Upper lobe of right lung (tissue), 1 donor: ENCODE results near the gene ACOT7. TPM values are rescaled to one million over a fixed set of nuclear protein-coding genes. Genes with fewer than 3 reads are reported as not detected.

ENCODE experiments used
- ATAC-seq: fragments of 200-7000 bp; cut with Tn5 transposase; one replicate; pipeline ENCODE4 v1.9.1; 2020; ENCODE audit warnings: mild to moderate bottlenecking, moderate library complexity
- DNase-seq: peaks from one replicate; pipeline ENCODE4 v3.0.0-alpha.2; 2020
- H3K27ac ChIP-seq: fragments of 200-600 bp; one replicate; pipeline ENCODE4 v1.8.0; 2022
- H3K27me3 ChIP-seq: fragments of 200-600 bp; one replicate; pipeline ENCODE4 v1.8.0; 2022; ENCODE audit warnings: mild to moderate bottlenecking
- H3K36me3 ChIP-seq: fragments of 200-600 bp; one replicate; pipeline ENCODE4 v1.8.0; 2022
- H3K4me1 ChIP-seq: fragments of 200-600 bp; one replicate; pipeline ENCODE4 v1.8.0; 2022
- H3K4me3 ChIP-seq: fragments of 200-600 bp; one replicate; pipeline ENCODE4 v1.8.0; 2022; ENCODE audit warnings: mild to moderate bottlenecking
- H3K9me3 ChIP-seq: fragments of 200-600 bp; one replicate; pipeline ENCODE4 v1.8.0; 2022
- intact Hi-C: fragments of 100-400 bp; cut with DNase I; formaldehyde crosslinking; loops from one replicate; pipeline ENCODE4 v1.11.0; 2022
- total RNA-seq: library from RNA; stranded (reverse); fragmentation: NEBNext Ultra II Directional; extraction: Animal tissue kit (Norgen Biotek cat#: 25700); gene quantifications from one replicate; pipeline ENCODE4 v1.2.1, GENCODE V29; 2021
- TF ChIP-seq, protein P1 (sequence below): fragments of 200-600 bp; IDR thresholded peaks from one replicate; pipeline ENCODE4 v1.8.0; 2022; ENCODE audit warnings: antibody characterized with exemption
- donor health status: DM: no; HTN: yes; CAD: no; lungs with severe emphysema.

ACOT7 gene
- total RNA-seq, 1 donor from 2014 or later = 22.8 TPM

- Histone ChIP-seq H3K9me3 (no peaks in the 10 kb centered on the region), H3K27ac (no peak overlapping the region), H3K4me3 (no peak overlapping the region), H3K27me3 (peaks cover 45% of the 10 kb centered on the region), H3K4me1 (peaks cover 19% of the 10 kb centered on the region), H3K36me3 (no peaks in the 10 kb centered on the region)
- DNase-seq = no peak
- intact Hi-C loops = loop anchor here (10.0 kb wide), 2 partner anchors 95 to 155 kb away; no protein-coding TSS in a partner anchor
- no peak for ATAC-seq
- TF ChIP-seq, protein P1, sequence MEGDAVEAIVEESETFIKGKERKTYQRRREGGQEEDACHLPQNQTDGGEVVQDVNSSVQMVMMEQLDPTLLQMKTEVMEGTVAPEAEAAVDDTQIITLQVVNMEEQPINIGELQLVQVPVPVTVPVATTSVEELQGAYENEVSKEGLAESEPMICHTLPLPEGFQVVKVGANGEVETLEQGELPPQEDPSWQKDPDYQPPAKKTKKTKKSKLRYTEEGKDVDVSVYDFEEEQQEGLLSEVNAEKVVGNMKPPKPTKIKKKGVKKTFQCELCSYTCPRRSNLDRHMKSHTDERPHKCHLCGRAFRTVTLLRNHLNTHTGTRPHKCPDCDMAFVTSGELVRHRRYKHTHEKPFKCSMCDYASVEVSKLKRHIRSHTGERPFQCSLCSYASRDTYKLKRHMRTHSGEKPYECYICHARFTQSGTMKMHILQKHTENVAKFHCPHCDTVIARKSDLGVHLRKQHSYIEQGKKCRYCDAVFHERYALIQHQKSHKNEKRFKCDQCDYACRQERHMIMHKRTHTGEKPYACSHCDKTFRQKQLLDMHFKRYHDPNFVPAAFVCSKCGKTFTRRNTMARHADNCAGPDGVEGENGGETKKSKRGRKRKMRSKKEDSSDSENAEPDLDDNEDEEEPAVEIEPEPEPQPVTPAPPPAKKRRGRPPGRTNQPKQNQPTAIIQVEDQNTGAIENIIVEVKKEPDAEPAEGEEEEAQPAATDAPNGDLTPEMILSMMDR = no peak
Measured at GRCh38 chr1:6249739-6250689, 143.6 kb downstream of the ACOT7 start.

DNA sequence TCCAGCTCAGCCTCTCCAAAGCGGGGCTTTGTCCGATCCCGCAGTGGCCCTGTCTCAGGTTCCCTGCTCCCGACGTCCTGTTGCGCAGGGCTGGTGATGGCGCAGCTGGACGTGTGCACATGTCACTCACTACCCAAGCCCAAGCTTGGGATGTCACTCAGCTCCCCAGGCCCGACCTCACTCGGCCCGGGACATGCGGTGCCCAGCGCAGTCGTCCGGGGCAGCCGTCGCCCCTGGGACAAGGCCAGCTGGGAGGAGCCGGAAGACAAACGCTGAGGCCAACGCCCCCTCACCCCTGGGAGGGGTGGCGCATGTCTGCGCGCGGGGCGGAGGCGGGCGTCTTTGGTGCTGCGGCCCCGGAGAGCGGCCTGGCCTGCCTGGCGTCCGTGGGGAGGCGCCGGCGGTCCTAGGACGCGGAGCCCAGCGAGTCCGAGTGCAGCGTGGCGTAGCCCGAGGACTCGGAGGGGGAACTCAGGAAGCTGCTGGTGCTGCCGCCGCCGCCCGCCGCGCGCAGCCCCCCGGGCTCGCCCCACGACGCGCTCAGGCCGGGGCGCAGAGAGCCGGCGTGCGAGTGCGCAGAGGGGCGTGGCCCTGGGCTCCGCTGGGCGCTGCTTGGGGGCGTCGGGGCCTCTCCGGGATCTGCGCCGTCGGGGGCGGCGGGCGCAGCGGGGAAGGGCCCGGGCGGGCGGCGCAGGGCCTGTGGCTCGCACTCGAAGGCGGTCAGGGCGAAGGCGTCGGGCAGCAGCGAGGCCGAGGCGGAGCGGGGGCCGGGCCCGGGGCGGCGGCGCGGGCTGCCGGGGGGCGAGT lies 144.4 kb downstream of the ACOT7 start:
- Histone ChIP-seq H3K27ac (no peak overlapping the region), H3K4me3 (no peak overlapping the region), H3K9me3 (no peaks in the 10 kb centered on the region), H3K27me3 (peaks cover 51% of the 10 kb centered on the region), H3K4me1 (peaks cover 19% of the 10 kb centered on the region), H3K36me3 (no peaks in the 10 kb centered on the region)
- DNase-seq = no peak
- intact Hi-C loops = loop anchor here (10.0 kb wide), 2 partner anchors 96 to 156 kb away; no protein-coding TSS in a partner anchor
- ATAC-seq = peak; percentile 23
- TF ChIP-seq, protein P1 = no peak

DNA sequence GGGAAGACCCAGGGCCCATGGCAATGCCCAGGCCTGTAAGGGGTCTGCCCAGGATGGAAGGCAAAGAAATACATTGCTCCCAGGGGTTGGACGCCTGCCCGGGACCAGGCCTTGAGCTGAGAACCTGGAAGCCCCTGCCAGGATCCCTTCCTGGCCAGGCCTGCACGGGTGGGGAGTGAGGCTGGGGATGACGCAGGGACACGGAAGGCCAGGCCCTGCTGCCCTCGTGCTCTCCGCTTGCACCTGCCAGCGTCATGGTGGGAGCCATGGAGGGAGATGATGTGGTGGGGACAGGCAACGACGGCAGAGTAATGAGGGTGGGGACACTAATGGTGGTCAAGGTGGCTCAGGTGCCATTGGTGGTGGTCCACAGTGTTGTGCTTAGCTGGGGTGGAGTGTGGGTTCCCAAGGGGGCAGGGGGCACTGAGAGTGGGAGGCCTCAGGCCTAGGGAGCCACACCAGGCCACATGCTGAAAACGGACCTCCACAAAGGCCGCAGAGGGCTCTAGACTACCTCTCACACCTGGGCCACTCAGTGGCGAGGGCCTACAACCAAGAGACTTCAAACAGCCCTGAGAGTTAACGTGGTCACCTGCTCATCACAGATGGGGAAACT lies 145.3 kb downstream of the ACOT7 start:
- no peak overlapping the region for H3K27ac ChIP-seq
- H3K27me3 ChIP-seq = peaks cover 60% of the 10 kb centered on the region
- no peak for DNase-seq
- ATAC-seq = no peak
- no peak overlapping the region for H3K4me3 ChIP-seq
- no peaks in the 10 kb centered on the region for H3K36me3 ChIP-seq
- peaks cover 19% of the 10 kb centered on the region for H3K4me1 ChIP-seq
- intact Hi-C loops = loop anchor here (10.0 kb wide), 2 partner anchors 97 to 157 kb away; no protein-coding TSS in a partner anchor
- H3K9me3 ChIP-seq = no peaks in the 10 kb centered on the region
- TF ChIP-seq, protein P1 = no peak

DNA sequence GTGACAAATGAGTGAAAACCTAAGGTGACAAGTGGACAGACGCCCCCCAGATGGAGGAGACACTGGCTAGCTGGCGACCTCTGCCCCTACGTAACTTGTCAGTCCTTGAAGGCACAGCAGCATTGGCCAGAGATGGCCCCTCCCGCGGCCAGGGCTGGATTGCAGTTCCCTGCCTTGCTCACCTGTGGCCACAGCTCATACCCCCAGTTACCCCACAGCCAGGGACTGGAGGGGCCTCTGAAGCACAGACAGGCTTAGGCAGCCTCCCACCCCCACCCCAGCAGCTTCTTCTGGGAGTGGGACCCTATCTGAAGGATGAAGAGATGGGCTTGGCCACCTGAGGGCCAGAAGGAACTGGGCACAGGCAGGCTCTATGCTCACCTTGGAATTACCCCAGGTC lies 145.9 kb downstream of the ACOT7 start:
- peaks cover 66% of the 10 kb centered on the region for H3K27me3 ChIP-seq
- H3K27ac ChIP-seq = no peak overlapping the region
- H3K4me3 ChIP-seq = no peak overlapping the region
- no peaks in the 10 kb centered on the region for H3K36me3 ChIP-seq
- TF ChIP-seq, protein P1 = no peak
- no peak for DNase-seq
- H3K9me3 ChIP-seq = no peaks in the 10 kb centered on the region
- no peak for ATAC-seq
- intact Hi-C loops = loop anchor here (10.0 kb wide), 2 partner anchors 97 to 157 kb away; no protein-coding TSS in a partner anchor
- H3K4me1 ChIP-seq = peaks cover 19% of the 10 kb centered on the region
